Heart right ventricle (tissue), 16 donors: ENCODE data around the gene HIC1. TPM values are rescaled to one million over a fixed set of nuclear protein-coding genes. Genes with fewer than 3 reads are reported as not detected.

Source experiments
- ATAC-seq, 8 donors: fragments of 200-7000 bp; cut with Tn5 transposase; one replicate each; pipeline ENCODE4 v1.9.1; 2020; ENCODE audit warnings: mild to moderate bottlenecking in 8 of 8, moderate library complexity in 8 of 8, moderate number of reproducible peaks in 1 of 8
- DNase-seq, 2 donors: peaks; one replicate each; pipeline ENCODE4 v3.0.0-alpha.2; 2020
- H3K27ac ChIP-seq, 10 donors: fragments of 200-600 bp; sonication (generic) in 2 of 10; one replicate each; pipeline versions ENCODE4 v1.5.0 to v1.8.0; 2020 to 2022; ENCODE audit warnings: mild to moderate bottlenecking in 3 of 10
- H3K27me3 ChIP-seq, 7 donors: fragments of 200-600 bp; one replicate each; pipeline ENCODE4 v1.8.0; 2021 to 2022; ENCODE audit warnings: mild to moderate bottlenecking in 2 of 7
- H3K36me3 ChIP-seq, 9 donors: fragments of 200-600 bp; sonication (generic) in 1 of 9; one replicate each; pipeline versions ENCODE4 v1.5.0 to v1.8.0; 2020 to 2022; ENCODE audit warnings: mild to moderate bottlenecking in 2 of 9
- H3K4me1 ChIP-seq, 9 donors: fragments of 200-600 bp; sonication (generic) in 1 of 9; one replicate each; pipeline versions ENCODE4 v1.5.0 to v1.8.0; 2020 to 2022; ENCODE audit warnings: mild to moderate bottlenecking in 4 of 9
- H3K4me3 ChIP-seq, 10 donors: fragments of 200-600 bp; sonication (generic) in 2 of 10; one replicate each; pipeline versions ENCODE4 v1.5.0 to v1.8.0; 2020 to 2022; ENCODE audit warnings: mild to moderate bottlenecking in 7 of 10, moderate library complexity in 2 of 10
- H3K9me3 ChIP-seq, 11 donors: fragments of 200-600 bp in 10 of 11; sonication (generic) in 2 of 11; one replicate each; pipeline versions ENCODE4 v1.5.0 to v1.8.0; 2013 to 2022; ENCODE audit warnings: mild to moderate bottlenecking in 2 of 11, control low read depth in 1 of 11, moderate library complexity in 1 of 11
- CTCF ChIP-seq, 9 donors: fragments of 200-600 bp; sonication (generic) in 2 of 9; IDR thresholded peaks; one replicate each; pipeline versions ENCODE4 v1.5.0 to v1.8.0; 2021 to 2022; ENCODE audit warnings: antibody characterized with exemption in 9 of 9, mild to moderate bottlenecking in 5 of 9, moderate library complexity in 1 of 9
- WGBS, 2 donors: extraction: QIAGEN DNeasy Blood & Tissue Kit; methylation state at CpG; one replicate each; pipeline ENCODE4 v1.1.7; 2013; ENCODE audit warnings: inconsistent platforms in 1 of 2; 5-methylcytosine and 5-hydroxymethylcytosine counted together
- intact Hi-C, 10 donors: fragments of 100-400 bp; cut with DNase I; formaldehyde crosslinking; loops; one replicate each; pipeline versions ENCODE4 v1.11.1 to v1.14.2; 2022
- polyA plus RNA-seq, 2 donors: library from polyadenylated mRNA; stranded (reverse); fragments of 200-250 nt; gene quantifications; one replicate each; pipeline ENCODE4 v1.2.3, GENCODE V29; 2013
- total RNA-seq, 10 donors: library from RNA; stranded (reverse); fragmentation: NEBNext Ultra II Directional in 3 of 10; extraction: Animal tissue kit (Norgen Biotek cat#: 25700) in 3 of 10; gene quantifications; one replicate each; pipeline versions ENCODE4 v1.2.1 to v1.2.4, GENCODE V29; 2021 to 2023
- donor health status: Arrhythmogenic right ventricular cardiomyopathy.
- donor health status: ischemic (EF 13 %, LVEDD 7.1; RV severe dilation, severe dysfunction).
- donor health status: healthy with polysubstance abuse.
- donor health status: DM: no; HTN: yes; CAD: no.
- donor health status: DM: no; HTN: no; CAD: no.
- donor health status: ischemic (EF 25% LVEDD 6.9; RV normal size, moderate dysfunction).
- donor health status: ischemic (EF 25% LVEDD 5.7; RV mildly dilated, moderate dysfunction).
- donor health status: healthy.
- donor health status: DM: yes; HTN: yes; CAD: no.
- donor health status: Ischemic cardiomyopathy.
- donor health status: ischemic (EF 35%, LVEDD 5.7; RV mildly dilated, moderate dysfunction).
- donor health status: nonischemic (EF 11% LVEDD 7.7; RV severe dilation, severe dysfunction).
- donor health status: DM: yes; HTN: yes; CAD: no.
- donor health status: PGD.
- donor health status: ischemic (EF 29% LVEDD 5.4; RV normal size, mild dysfunction).
- donor health status: nonischemic (EF 23%, LVEDD 6.1; RV moderate dilation, normal function).

HIC1 gene
- total and polyA plus RNA-seq, 12 donors, result 3.5 to 37.5 (median 12.1) TPM

DNA sequence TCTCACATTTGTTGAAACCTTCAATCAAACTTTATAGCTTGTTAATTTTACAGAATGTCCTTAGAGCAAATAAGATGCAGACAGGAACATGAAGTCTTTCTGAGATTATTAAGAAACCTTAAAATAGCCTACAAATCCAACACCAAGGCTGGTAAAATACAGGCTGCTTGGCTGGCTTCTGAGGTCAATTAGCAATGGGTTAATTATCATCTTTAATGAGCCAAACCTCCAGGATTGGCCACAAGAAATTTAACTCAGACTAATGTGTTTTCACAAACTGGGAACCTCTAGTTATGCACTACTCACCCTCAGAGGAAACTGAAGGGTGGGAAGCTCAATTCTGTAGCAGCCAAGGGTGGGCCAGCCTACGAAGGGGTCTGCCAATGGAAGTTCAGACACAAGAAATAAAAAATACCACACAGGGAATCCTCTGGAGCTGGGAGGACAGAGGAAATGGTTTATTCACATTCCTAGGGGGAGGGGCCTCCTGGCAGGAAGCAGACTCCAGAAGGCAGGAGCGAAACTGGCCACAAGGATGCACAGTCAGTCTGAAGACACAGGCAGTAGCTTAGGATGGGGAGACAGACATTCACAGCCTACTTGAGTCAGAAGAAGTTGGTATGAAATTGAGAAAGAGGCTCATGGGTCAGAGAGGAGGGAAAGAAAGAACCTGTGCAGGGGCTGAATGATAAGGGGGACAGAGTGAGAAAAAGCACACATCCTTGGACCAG, 36.1 kb downstream of the HIC1 start:
- TF ChIP-seq CTCF (IDR thresholded peaks at IDR 0.05), result peak in 7 of 9 donors; percentile 21 to 56 (median 35)
- peak overlapping the region in 3 of 10 donors; percentile 36 to 50 (median 39) for H3K4me3 ChIP-seq
- H3K36me3 ChIP-seq, result peaks cover 0 to 12% (median 0%) of the 10 kb centered on the region in 9 donors
- peaks cover 24 to 87% (median 67%) of the 10 kb centered on the region in 9 donors for H3K4me1 ChIP-seq
- peak overlapping the region in 9 of 10 donors; percentile 88 to 97 (median 92) for H3K27ac ChIP-seq
- peak; percentile 50 to 77 for DNase-seq
- ATAC-seq, result peak in 7 of 8 donors; percentile 51 to 68 (median 59)
- H3K27me3 ChIP-seq, result no peaks in the 10 kb centered on the region
- intact Hi-C loops, result loop anchor here in 4 of 10 donors (5.0 to 10.0 kb wide), 4 partner anchors 34 to 154 kb away; partner anchors contain the start of gene HIC1 (in 1 of the 4)
- H3K9me3 ChIP-seq, result no peaks in the 10 kb centered on the region
- 45 to 55% methylated on average over 2 of the region's 2 CpGs for WGBS, 2 donors

DNA sequence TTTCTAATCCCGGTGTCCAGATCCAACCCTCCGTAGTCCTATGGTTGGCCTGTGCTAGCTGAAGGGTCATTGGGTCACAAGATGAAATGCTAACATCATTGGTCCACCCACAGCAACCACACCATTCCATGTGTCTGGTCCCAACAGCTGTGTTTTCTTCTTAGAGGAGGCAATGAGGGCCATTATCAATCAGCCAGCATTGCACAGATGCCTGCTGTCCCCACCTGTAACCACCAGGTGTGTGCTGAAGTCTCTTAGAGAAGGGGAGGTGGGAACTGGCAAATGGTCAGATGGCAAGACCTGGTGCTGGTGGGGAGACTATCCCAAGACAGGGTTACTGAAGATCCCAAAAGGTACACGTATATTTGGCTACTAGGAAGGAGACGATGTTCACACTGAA, 37.4 kb downstream of the HIC1 start:
- Histone ChIP-seq H3K4me1 (peaks cover 16 to 78% (median 54%) of the 10 kb centered on the region in 9 donors), H3K27ac (peak overlapping the region in 6 of 10 donors; percentile 2 to 92 (median 30))

DNA sequence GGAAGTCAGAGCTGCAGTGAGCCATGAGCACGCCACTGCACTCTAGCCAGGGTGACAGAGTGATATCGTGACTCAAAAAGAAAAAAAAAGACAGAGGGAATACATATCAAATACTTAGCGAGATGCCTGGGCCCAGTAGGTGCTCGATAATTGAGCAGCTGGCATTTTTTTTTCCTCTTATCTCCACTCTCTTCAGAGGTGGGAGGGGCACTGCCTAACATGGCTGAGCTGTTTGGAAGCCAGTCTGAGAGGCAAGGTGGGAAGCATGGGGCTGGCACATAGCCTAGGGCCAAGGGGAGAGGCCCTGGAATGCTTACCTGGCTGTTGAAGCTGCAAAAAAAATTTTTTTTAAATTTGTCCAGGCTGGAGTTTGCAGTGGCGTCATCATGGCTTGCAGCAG, 38.4 kb downstream of the HIC1 start:
- Histone ChIP-seq H3K27me3 (no peaks in the 10 kb centered on the region), H3K9me3 (no peaks in the 10 kb centered on the region), H3K36me3 (peaks cover 0 to 12% (median 0%) of the 10 kb centered on the region in 9 donors), H3K27ac (peak overlapping the region in 7 of 10 donors; percentile 8 to 65 (median 14)), H3K4me3 (no peak overlapping the region), H3K4me1 (peaks cover 10 to 67% (median 43%) of the 10 kb centered on the region in 9 donors)
- DNase-seq (no peak), ATAC-seq (no peak)
- intact Hi-C loops, result loop anchor here in 4 of 10 donors (5.0 to 10.0 kb wide), 4 partner anchors 36 to 151 kb away; partner anchors contain the start of gene HIC1 (in 1 of the 4)
- TF ChIP-seq CTCF (IDR thresholded peaks at IDR 0.05), result no peak
- 52 to 64% methylated on average over 5 of the region's 5 CpGs for WGBS, 2 donors

More for the DNA sequence above, 37.4 kb downstream of the HIC1 start:
- ATAC-seq, result no peak
- WGBS, 2 donors, result 89 to 92% methylated on average over 4 of the region's 4 CpGs
- Histone ChIP-seq H3K27me3 (no peaks in the 10 kb centered on the region), H3K4me3 (no peak overlapping the region), H3K9me3 (no peaks in the 10 kb centered on the region), H3K36me3 (peaks cover 0 to 12% (median 0%) of the 10 kb centered on the region in 9 donors)
- no peak for DNase-seq
- no peak for TF ChIP-seq CTCF (IDR thresholded peaks at IDR 0.05)
- intact Hi-C loops, result loop anchor here in 4 of 10 donors (5.0 to 10.0 kb wide), 4 partner anchors 35 to 153 kb away; partner anchors contain the start of gene HIC1 (in 1 of the 4)

DNA sequence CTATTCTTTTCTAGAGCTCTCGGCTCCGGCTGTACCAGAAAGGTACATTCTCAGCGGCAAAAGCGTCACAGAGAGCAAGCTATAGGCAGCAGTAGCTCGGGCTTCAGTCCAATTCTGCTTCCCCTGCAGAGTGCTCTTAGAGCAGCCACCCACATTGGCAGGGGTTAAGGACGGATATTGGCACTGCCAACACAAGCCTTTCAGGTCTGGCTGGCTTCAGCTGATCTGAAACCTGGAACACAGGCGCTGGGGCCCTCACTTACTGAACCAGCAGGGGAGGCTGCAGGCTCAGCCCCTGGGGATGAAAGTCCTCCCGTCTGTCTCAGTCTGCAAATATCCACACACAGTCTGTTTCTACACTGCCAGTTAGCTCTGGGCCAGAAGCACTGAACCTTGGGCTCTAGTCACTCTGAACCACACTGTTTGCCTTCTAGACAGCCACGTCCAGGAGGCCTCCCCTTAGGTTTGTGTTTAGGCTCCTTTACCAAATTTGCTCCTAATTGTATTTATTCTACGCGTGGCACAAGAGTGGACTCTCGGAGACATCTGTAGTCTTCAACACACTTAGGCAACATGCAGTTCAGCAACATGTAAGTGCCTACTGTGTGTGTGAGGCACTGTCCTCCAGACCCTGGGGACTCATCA, 40.1 kb downstream of the HIC1 start:
- intact Hi-C loops, result loop anchor here in 9 of 10 donors (2.0 to 10.0 kb wide), 10 partner anchors 38 to 150 kb away; partner anchors contain the start of gene HIC1 (in 1 of the 9)
- H3K36me3 ChIP-seq, result peaks cover 0 to 12% (median 0%) of the 10 kb centered on the region in 9 donors
- H3K4me3 ChIP-seq, result no peak overlapping the region
- 46 to 61% methylated on average over 12 of the region's 12 CpGs for WGBS, 2 donors
- H3K9me3 ChIP-seq, result no peaks in the 10 kb centered on the region
- peak; percentile 43 to 83 (median 75) for TF ChIP-seq CTCF (IDR thresholded peaks at IDR 0.05)
- H3K27ac ChIP-seq, result peak overlapping the region in 9 of 10 donors; percentile 17 to 65 (median 37)
- ATAC-seq (peak; percentile 80 to 93 (median 88)), DNase-seq (peak; percentile 70 to 73)
- no peaks in the 10 kb centered on the region for H3K27me3 ChIP-seq
- peaks cover 5 to 51% (median 26%) of the 10 kb centered on the region in 9 donors for H3K4me1 ChIP-seq
